HepG2 (cell line): ENCODE data around the gene NOTUM. TPM values are rescaled to one million over a fixed set of nuclear protein-coding genes. Genes with fewer than 3 reads are reported as not detected.
A peak's percentile ranks its signal among the peaks of the same experiment; 100 is the strongest.

Experiments
- ATF7 ChIP-seq, 2 experiments: fragments of 450-650 bp in 1 of 2; sonication (generic) in 1 of 2; formaldehyde crosslinking in 1 of 2; IDR thresholded peaks; 2 replicates each; pipeline versions ENCODE4 v1.4.0 to v1.6.1; 2016 to 2020; ENCODE audit warnings: antibody characterized with exemption in 1 of 2, mild to moderate bottlenecking in 1 of 2, missing genetic modification reagents in 1 of 2
- CBX2 ChIP-seq, 2 experiments: fragments of 200-600 bp in 1 of 2; sonication (generic); formaldehyde crosslinking in 1 of 2; IDR thresholded peaks; 2 replicates each; pipeline versions ENCODE4 v1.7.0 to v1.8.1; 2018 to 2022; ENCODE audit warnings: low read depth in 2 of 2, low read length in 1 of 2, mild to moderate bottlenecking in 1 of 2, missing genetic modification reagents in 1 of 2
- CREM ChIP-seq, 2 experiments: sonication (generic) in 1 of 2; formaldehyde crosslinking in 1 of 2; IDR thresholded peaks; 2 replicates each; pipeline versions ENCODE4 v1.4.0 to v1.6.1; 2016 to 2020; ENCODE audit warnings: antibody characterized with exemption in 1 of 2, mild to moderate bottlenecking in 1 of 2, missing genetic modification reagents in 1 of 2
- ETV6 ChIP-seq: sonication (generic); formaldehyde crosslinking; conservative IDR thresholded peaks from 2 replicates; pipeline ENCODE4 v1.4.0; 2020; ENCODE audit warnings: missing genetic modification reagents
- HNRNPK ChIP-seq: fragments of 200-400 bp; formaldehyde crosslinking; IDR thresholded peaks from 2 replicates; pipeline ENCODE4 v1.6.1; 2018; ENCODE audit warnings: low read length, low read depth, moderate library complexity, mild to moderate bottlenecking; ENCODE audit not compliant: poor library complexity, severe bottlenecking
- KDM3A ChIP-seq: IDR thresholded peaks from 2 replicates; pipeline ENCODE4 v1.6.1; 2018; ENCODE audit warnings: low read depth, missing compliant biosample characterization
- NKX3-1 ChIP-seq: sonication (generic); formaldehyde crosslinking; IDR thresholded peaks from 2 replicates; pipeline ENCODE4 v1.5.0; 2020; ENCODE audit warnings: missing genetic modification reagents
- SIN3A ChIP-seq: IDR thresholded peaks from 2 replicates; pipeline ENCODE4 v1.6.1; 2011; ENCODE audit warnings: low read depth, mild to moderate bottlenecking, control low read depth, low read length, borderline replicate concordance
- SNAI1 ChIP-seq: sonication (generic); formaldehyde crosslinking; IDR thresholded peaks from 2 replicates; pipeline ENCODE4 v1.5.0; 2020; ENCODE audit warnings: mild to moderate bottlenecking, missing genetic modification reagents, borderline replicate concordance
- ZNF235 ChIP-seq: sonication (generic); formaldehyde crosslinking; IDR thresholded peaks from 2 replicates; pipeline ENCODE4 v1.8.1; 2023; ENCODE audit warnings: mild to moderate bottlenecking, missing genetic modification reagents, borderline replicate concordance
- ZNF317 ChIP-seq: sonication (generic); formaldehyde crosslinking; IDR thresholded peaks from 2 replicates; pipeline ENCODE4 v1.5.0; 2020; ENCODE audit warnings: mild to moderate bottlenecking, missing genetic modification reagents
- ZNF335 ChIP-seq: sonication (generic); formaldehyde crosslinking; IDR thresholded peaks from 2 replicates; pipeline ENCODE4 v1.4.0; 2020; ENCODE audit warnings: missing genetic modification reagents
- ZNF382 ChIP-seq: sonication (generic); formaldehyde crosslinking; IDR thresholded peaks from 2 replicates; pipeline ENCODE4 v1.5.0; 2020; ENCODE audit warnings: missing genetic modification reagents, mild to moderate bottlenecking, borderline replicate concordance
- ZNF468 ChIP-seq: sonication (generic); formaldehyde crosslinking; IDR thresholded peaks from 2 replicates; pipeline ENCODE4 v1.8.0; 2022; ENCODE audit warnings: mild to moderate bottlenecking, moderate library complexity, missing genetic modification reagents
- ZNF670 ChIP-seq: sonication (generic); formaldehyde crosslinking; IDR thresholded peaks from 2 replicates; pipeline ENCODE4 v1.8.0; 2022; ENCODE audit warnings: mild to moderate bottlenecking, missing genetic modification reagents, borderline replicate concordance
- ZNF768 ChIP-seq: sonication (generic); formaldehyde crosslinking; IDR thresholded peaks from 2 replicates; pipeline ENCODE4 v1.4.0; 2020; ENCODE audit warnings: missing genetic modification reagents
- ZNF790 ChIP-seq: sonication (generic); formaldehyde crosslinking; IDR thresholded peaks from 2 replicates; pipeline ENCODE4 v1.8.0; 2022; ENCODE audit warnings: missing genetic modification reagents, mild to moderate bottlenecking, borderline replicate concordance
- polyA plus RNA-seq, 8 experiments: library from polyadenylated mRNA; depleted of rRNA in 3 of 8; stranded (reverse) in 7 of 8; unstranded in 1 of 8; fragments of >200 nt; fragmentation: Illumina TruSeq in 4 of 8; extraction: Trizol in 4 of 8; gene quantifications; 2 replicates each; pipeline versions ENCODE4 v1.2.1 to v1.2.3, GENCODE V29; 2011 to 2016; ENCODE audit warnings: low read depth in 4 of 8, missing spikeins in 1 of 8, mixed read lengths in 1 of 8; ENCODE audit not compliant: insufficient read depth in 1 of 8
- total RNA-seq, 5 experiments: library from RNA; depleted of rRNA; stranded (reverse); fragments of >200 nt; fragmentation: Illumina TruSeq; extraction: Trizol; gene quantifications; 2 replicates each; pipeline ENCODE4 v1.2.3, GENCODE V29; 2016; ENCODE audit warnings: low read depth in 1 of 5
- TF ChIP-seq, protein P1 (sequence below): sonication (generic); formaldehyde crosslinking; IDR thresholded peaks from 2 replicates; pipeline ENCODE4 v1.5.0; 2020; ENCODE audit warnings: mild to moderate bottlenecking, missing genetic modification reagents
- TF ChIP-seq, protein P2 (sequence below): sonication (generic); formaldehyde crosslinking; IDR thresholded peaks from 2 replicates; pipeline ENCODE4 v1.4.0; 2020; ENCODE audit warnings: missing genetic modification reagents, mild to moderate bottlenecking, borderline replicate concordance
- TF ChIP-seq, protein P3 (sequence below): sonication (generic); formaldehyde crosslinking; IDR thresholded peaks from 2 replicates; pipeline ENCODE4 v1.4.0; 2020; ENCODE audit warnings: missing genetic modification reagents
- TF ChIP-seq, protein P4 (sequence below): sonication (generic); formaldehyde crosslinking; IDR thresholded peaks from 2 replicates; pipeline ENCODE4 v1.5.1; 2020; ENCODE audit warnings: missing genetic modification reagents, mild to moderate bottlenecking, borderline replicate concordance
- TF ChIP-seq, protein P5 (sequence below): sonication (generic); formaldehyde crosslinking; IDR thresholded peaks from 2 replicates; pipeline ENCODE4 v1.9.0; 2021; ENCODE audit warnings: missing genetic modification reagents, mild to moderate bottlenecking, borderline replicate concordance

NOTUM gene
- total and polyA plus RNA-seq, 2 of the 13 experiments (the other 11 are each of a cell fraction or from before 2014, with no cell fraction given): 150 to 160 TPM

DNA sequence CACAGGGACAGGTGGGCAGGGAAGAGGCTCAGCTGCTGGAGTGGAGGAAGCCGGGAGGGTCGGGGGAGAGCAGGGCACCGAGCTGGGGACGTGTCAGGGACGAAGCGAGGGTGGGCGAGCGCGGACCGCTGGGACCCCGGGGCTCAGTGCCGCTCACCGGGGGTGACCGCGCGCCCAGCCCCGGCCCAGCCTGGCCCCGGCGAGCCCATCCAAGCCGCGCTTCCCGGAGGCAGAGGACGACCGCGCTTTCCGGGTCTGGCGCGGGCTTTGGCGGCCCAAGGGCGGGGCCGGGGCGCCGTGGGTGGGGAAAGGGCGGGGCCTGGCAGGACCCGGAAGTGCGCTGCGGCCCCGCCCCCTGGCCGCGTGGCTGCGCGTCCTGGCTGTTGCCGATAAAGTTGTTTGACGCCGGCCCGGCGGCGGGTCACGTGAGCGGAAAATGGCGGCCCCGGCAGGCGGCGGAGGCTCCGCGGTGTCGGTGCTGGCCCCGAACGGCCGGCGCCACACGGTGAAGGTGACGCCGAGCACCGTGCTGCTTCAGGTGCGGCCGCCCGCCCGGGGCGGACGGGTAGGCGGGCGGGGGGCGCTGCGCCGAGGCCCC is 16.3 kb upstream of the NOTUM start, which contains the start of gene ASPSCR1 (continued):
- TF ChIP-seq SIN3A (peak; percentile 72; the same call in 1 of the 2 replicates), CBX2 (IDR thresholded peaks at IDR 0.05; ENCODE audit: low read depth, low read length) (no peak), CBX2 (CRISPR knock-in tag; IDR thresholded peaks at IDR 0.05; ENCODE audit: low read depth) (no peak), ATF7 (IDR thresholded peaks at IDR 0.05) (no peak), ATF7 (CRISPR knock-in tag; IDR thresholded peaks at IDR 0.05) (no peak; the same call in 1 of the 2 replicates), ZNF790 (peak; percentile 94; the same call in 1 of the 2 replicates), KDM3A (CRISPR knock-in tag) (no peak; the same call in 1 of the 2 replicates), ZNF335 (CRISPR knock-in tag) (no peak), ZNF382 (CRISPR knock-in tag) (no peak), ZNF468 (no peak; the same call in 1 of the 2 replicates), ZNF670 (CRISPR knock-in tag) (peak; percentile 41; the same call in 1 of the 2 replicates), ZNF768 (CRISPR knock-in tag) (peak; percentile 67; the same call in 1 of the 2 replicates), HNRNPK (peak; percentile 54), SNAI1 (CRISPR knock-in tag) (no peak), NKX3-1 (no peak), ZNF235 (peak; percentile 71; the same call in 1 of the 2 replicates), ZNF317 (CRISPR knock-in tag) (peak; percentile 30; the same call in 1 of the 2 replicates), CREM (IDR thresholded peaks at IDR 0.05) (no peak), CREM (CRISPR knock-in tag; IDR thresholded peaks at IDR 0.05) (0 out of 2 replicates have a peak, but pooled peaks have one; percentile 44), ETV6 (CRISPR knock-in tag) (peak; percentile 97)
- TF ChIP-seq, protein P1, sequence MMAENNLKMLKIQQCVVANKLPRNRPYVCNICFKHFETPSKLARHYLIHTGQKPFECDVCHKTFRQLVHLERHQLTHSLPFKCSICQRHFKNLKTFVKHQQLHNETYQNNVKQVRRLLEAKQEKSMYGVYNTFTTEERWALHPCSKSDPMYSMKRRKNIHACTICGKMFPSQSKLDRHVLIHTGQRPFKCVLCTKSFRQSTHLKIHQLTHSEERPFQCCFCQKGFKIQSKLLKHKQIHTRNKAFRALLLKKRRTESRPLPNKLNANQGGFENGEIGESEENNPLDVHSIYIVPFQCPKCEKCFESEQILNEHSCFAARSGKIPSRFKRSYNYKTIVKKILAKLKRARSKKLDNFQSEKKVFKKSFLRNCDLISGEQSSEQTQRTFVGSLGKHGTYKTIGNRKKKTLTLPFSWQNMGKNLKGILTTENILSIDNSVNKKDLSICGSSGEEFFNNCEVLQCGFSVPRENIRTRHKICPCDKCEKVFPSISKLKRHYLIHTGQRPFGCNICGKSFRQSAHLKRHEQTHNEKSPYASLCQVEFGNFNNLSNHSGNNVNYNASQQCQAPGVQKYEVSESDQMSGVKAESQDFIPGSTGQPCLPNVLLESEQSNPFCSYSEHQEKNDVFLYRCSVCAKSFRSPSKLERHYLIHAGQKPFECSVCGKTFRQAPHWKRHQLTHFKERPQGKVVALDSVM (CRISPR knock-in tag): no peak
- TF ChIP-seq, protein P2, sequence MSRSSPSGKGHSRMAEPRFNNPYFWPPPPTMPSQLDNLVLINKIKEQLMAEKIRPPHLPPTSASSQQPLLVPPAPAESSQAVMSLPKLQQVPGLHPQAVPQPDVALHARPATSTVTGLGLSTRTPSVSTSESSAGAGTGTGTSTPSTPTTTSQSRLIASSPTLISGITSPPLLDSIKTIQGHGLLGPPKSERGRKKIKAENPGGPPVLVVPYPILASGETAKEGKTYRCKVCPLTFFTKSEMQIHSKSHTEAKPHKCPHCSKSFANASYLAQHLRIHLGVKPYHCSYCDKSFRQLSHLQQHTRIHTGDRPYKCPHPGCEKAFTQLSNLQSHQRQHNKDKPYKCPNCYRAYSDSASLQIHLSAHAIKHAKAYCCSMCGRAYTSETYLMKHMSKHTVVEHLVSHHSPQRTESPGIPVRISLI (CRISPR knock-in tag): no peak; the same call in 1 of the 2 replicates
- TF ChIP-seq, protein P3, sequence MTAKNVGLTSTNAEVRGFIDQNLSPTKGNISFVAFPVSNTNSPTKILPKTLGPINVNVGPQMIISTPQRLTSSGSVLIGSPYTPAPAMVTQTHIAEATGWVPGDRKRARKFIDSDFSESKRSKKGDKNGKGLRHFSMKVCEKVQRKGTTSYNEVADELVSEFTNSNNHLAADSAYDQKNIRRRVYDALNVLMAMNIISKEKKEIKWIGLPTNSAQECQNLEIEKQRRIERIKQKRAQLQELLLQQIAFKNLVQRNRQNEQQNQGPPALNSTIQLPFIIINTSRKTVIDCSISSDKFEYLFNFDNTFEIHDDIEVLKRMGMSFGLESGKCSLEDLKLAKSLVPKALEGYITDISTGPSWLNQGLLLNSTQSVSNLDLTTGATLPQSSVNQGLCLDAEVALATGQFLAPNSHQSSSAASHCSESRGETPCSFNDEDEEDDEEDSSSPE (CRISPR knock-in tag): peak; percentile 91
- TF ChIP-seq, protein P4, sequence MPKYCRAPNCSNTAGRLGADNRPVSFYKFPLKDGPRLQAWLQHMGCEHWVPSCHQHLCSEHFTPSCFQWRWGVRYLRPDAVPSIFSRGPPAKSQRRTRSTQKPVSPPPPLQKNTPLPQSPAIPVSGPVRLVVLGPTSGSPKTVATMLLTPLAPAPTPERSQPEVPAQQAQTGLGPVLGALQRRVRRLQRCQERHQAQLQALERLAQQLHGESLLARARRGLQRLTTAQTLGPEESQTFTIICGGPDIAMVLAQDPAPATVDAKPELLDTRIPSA (CRISPR knock-in tag): no peak
- TF ChIP-seq, protein P5, sequence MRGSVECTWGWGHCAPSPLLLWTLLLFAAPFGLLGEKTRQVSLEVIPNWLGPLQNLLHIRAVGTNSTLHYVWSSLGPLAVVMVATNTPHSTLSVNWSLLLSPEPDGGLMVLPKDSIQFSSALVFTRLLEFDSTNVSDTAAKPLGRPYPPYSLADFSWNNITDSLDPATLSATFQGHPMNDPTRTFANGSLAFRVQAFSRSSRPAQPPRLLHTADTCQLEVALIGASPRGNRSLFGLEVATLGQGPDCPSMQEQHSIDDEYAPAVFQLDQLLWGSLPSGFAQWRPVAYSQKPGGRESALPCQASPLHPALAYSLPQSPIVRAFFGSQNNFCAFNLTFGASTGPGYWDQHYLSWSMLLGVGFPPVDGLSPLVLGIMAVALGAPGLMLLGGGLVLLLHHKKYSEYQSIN (CRISPR knock-in tag): no peak
